Middle frontal gyrus (tissue), 1 donor: ENCODE measurements around the gene KCNG4.
A peak's percentile ranks its signal among the peaks of the same experiment; 100 is the strongest.
"Not testable (repeated sequence)": the region's sequence is repeated elsewhere in the genome, so short reads cannot be mapped to it uniquely, and the experiment has no call there.

Experiments
- DNase-seq: peaks from one replicate; pipeline ENCODE4 v3.0.0-alpha.2; 2015; ENCODE audit warnings: low spot score; ENCODE audit errors: extremely low spot score

The KCNG4 gene

GRCh38 chr16:84207251-84207650 is 32.6 kb downstream of the KCNG4 start:
- no peak for DNase-seq

DNA sequence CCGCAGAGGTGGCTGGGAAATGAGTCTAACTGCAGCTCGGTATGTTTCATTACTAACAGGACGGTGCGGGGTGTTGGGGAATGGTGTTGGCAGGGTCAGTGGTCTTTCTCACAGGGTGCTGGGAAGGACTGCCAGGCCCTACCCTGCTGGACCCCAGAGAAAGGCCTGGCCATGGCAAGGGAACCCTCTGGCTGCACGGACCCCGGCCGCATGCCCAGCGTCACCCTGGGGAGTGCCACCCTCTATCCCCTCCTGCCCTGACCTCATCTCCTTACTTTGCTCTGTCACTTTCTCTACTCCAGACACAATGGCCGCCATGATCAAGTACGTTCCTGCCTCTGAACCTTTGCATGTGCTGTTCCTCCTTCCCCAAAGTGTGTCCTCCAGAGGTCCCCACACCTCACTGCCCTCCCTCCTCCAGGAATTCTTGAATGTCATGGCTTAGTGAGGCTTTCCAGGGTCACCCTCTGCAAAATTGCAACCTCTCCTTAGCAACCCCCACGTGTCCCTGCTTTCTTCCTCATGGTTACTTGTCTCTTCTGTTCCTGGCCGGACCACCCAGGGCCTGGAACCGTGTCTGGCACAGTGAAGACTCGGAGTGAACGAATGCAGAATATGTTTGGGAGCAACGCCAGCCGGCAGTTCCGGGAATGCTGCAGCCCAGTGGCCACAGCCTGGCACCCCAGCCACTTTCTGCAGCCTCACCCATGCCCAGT is 33.7 kb downstream of the KCNG4 start:
- DNase-seq: no peak

DNA sequence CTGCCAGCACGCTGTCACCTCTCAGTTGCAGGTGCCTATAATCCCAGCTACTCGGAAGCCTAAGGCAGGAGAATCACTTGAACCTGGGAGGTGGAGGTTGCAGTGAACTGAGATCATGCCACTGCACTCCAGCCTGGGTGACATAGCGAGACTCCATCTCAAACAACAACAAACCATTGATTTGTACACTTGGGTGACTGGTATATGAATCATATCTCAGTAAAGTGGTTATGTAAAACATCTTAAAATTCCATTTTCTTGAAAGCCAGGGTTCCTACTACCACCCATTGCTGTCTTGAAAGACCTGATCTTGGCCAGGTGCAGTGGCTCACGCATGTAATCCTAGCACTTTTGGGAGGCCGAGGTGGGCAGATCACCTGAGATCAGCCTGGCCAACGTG is 34.7 kb downstream of the KCNG4 start:
- DNase-seq: not testable (repeated sequence)

GRCh38 chr16:84204551-84204950 is 35.3 kb downstream of the KCNG4 start:
- DNase-seq: not testable (repeated sequence)

GRCh38 chr16:84199861-84200260 is 40.0 kb downstream of the KCNG4 start:
- DNase-seq: no peak

GRCh38 chr16:84199097-84199496 is 40.7 kb downstream of the KCNG4 start:
- no peak for DNase-seq

- DNase-seq: no peak
Observed at GRCh38 chr16:84198401-84198800, 41.4 kb downstream of the KCNG4 start.

DNA sequence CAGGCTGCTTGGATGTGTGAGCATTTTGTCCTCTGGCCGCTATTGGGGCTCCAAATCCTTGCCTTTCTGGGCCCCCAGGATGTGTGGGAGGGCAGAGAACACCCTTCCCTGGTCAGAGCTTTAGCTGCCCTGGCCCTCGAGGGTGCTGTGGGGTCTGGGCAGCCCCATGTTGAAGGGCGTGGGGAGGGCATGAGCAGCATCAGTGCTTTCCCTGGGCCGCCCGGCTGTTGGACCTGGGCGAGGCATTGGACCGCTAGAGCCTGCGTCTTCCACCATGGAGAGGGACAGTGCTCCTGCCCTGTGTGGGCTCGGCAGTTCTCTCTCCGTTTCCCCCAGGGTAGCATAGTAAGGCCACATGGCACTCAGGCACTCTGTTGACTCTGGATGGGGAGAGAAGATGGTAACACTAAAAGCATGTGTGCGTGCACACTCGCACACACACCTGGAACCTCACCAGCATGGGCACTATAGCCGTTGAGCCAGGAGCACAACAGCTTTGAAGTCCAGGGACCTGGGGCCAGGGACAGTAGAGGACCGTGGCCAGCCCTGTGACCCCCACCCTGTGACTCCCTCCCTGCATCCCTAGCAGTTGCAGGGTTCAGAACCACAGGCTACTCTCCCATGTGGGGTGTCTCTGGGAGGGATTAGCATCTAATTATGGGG is 42.2 kb downstream of the KCNG4 start:
- DNase-seq: no peak

DNA sequence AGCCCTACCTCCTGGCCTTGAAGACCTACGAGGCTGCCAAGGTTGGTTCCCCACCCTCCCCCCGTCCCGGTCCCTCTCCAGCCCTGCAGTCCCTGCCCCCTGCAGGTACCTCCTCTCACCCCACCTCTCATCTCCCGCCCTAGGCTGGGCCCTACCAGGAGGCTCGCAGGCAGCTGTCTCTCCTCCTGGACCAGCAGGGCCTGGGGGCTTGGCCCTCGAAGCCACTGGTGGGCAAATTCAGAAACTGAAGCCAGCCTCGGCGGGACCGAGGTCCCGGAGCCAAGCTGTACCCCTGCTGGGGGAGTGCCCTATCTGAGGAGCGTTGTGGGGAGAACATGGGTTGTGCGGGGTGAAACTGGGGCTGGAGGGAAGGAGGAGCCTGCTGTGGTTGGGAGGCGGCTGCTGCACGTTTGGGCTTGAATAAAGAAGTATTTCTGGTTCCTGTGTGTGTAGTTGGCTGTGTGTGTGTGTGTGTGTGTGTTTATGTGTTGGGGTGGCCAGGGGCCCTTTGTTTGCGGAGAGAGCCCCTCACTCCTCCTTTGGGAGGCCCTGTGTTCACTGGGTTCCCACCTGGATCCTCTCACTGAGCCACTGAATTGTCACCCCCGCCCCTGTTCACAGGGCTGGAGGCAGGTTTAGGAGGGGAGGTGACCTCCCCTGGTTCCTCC is 43.0 kb downstream of the KCNG4 start:
- no peak for DNase-seq

DNA sequence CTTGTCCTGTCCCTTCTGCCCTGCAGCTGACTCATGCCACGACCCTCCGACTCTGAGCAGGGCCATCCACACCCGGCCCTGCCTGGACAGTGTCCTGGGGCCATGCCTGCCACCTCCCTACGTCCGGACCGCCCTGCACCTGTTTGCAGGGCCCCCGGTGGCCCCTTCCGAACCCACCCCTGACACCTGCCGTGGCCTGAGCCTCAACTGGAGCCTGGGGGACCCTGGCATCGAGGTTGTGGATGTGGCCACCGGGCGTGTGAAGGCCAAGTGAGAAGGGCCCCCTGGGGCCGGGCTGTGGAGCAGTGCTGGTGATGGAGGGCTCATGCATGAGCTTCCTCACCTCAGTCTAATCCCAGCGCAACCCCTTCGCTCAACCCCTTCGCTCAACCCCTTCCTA is 43.7 kb downstream of the KCNG4 start:
- no peak for DNase-seq

DNA sequence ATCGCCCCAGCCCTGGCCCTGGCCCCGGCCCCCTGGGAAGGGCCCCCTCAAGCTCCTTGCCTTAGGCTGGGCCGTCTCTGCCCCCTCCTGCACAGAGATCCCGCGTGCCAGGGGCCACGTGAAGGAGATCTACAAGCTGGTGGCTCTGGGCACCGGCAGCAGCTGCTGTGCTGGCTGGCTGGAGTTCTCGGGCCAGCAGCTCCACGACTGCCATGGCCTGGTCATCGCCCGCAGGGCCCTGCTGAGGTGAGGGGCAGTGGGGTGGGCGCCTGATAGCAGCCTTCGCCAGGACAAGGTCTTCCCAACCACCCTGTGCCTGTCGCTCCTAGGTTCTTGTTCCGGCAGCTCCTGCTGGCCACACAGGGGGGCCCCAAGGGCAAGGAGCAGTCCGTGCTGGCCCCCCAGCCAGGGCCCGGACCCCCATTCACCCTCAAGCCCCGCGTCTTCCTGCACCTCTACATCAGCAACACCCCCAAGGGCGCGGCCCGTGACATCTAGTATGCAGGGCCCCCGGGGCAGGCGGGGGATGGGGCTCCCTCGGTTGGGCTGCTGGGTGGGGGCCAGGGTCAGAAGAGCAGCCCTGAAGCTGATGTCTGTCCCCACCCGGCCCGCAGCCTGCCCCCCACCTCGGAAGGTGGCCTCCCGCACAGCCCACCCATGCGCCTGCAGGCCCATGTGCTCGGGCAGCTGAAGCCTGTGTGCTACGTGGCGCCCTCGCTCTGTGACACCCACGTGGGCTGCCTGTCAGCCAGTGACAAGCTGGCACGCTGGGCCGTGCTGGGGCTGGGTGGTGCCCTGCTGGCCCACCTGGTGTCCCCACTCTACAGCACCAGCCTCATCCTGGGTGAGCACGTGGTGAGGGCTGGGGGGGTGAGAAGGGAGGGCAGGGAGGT is 44.4 kb downstream of the KCNG4 start:
- DNase-seq: no peak

GRCh38 chr16:84194470-84195200 is 45.2 kb downstream of the KCNG4 start:
- no peak for DNase-seq

- DNase-seq: no peak
Observed at GRCh38 chr16:84194018-84194417, 45.8 kb downstream of the KCNG4 start.

DNA sequence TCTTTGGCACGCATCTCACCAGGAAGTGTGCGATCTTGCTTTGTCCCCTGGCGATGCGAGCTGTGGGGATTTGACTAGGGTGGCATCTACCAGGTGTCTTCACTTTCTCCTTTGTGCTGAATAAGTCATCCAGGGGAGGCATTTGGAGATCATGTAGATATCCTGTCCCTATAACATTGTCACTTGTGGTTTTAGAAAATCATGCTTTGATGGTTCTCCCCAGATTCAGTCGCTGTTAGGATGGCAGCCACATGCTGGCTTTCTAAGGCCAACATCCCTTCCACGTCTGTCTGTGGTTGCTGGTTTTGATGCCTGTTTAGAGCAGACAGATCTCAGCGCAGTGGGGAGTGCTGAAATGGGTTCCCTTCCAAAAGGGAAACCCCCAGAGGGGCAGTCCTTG is 46.3 kb downstream of the KCNG4 start:
- no peak for DNase-seq

- no peak for DNase-seq
Observed at GRCh38 chr16:84191466-84191865, 48.3 kb downstream of the KCNG4 start.

DNA sequence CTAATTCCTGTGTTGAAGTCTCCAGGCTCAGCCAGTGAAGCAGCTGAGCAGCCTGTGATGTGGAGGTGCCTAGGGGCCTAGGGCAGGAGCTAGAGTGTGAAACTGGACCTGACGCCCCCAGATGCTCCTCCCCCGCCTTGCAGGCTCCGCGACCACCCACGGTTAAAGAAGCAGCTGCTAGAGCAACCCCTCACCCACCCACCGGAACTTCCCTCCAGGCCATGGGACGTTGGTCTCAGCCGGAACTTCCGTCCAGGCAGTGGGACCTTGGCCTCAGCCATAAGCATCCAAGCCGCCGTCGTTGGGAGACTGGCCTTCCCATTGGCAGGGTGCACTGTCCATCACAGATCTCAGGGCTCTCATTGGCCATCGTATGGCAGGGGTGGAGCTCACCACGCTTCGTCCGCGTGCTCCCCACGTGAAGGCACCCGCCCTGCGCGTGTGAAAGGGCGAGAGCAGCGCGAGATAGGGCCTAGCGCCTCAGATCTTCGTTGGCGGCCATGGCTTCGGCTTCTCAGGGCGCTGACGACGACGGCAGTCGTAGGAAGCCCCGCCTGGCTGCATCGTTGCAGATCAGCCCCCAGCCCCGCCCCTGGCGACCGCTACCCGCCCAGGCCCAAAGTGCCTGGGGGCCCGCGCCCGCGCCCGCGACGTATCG is 49.0 kb downstream of the KCNG4 start, which contains the start of gene ADAD2:
ADAD2 (plus strand) TSS at position 427 of the 658 bp plus-strand sequence; CDS start at position 501, 74 bp downstream.
- no peak for DNase-seq

GRCh38 chr16:84186685-84187437 is 53.0 kb downstream of the KCNG4 start, which contains the start of gene TAF1C:
Gene TAF1C, minus strand, starts transcription at chr16:84187057. Its CDS starts 2,069 bp downstream, at chr16:84184988.
- peak; percentile 94 for DNase-seq

- no peak for DNase-seq
Observed at GRCh38 chr16:84184775-84185174, 55.0 kb downstream of the KCNG4 start.

DNA sequence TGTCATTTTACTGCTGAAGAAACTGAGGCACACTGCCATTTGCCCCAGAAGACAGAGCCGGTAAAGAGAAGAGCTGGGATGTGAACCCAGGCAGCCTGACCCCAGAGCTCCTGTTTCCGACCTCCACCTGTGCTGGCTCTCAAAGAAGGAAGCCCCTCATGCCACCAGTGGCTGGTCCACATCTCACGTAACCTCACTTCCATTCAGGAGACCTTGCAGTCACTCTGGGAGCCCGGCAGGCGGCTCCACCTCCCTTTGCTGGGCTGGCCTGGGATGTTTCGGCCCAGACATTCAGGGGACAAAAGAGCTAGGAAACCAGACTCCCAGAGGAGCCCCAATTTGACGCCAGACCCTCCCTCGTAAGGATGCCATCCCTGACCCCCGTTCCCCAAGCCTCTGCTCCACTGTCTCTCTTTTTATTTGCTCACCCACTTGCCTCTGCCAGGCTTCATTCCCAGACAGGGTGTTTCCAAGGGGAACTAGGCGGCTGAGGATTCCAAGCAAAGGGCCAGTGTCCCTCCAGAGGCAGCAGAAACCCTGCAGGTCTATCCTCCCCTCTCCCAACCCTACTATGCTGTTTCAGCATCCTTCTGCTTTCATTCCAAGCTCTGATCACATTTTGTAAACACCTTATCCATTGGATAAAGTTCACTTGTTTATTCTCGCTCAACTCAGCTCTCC is 55.8 kb downstream of the KCNG4 start:
- no peak for DNase-seq
